ENCODE results near the gene IL16.

IL16 gene

GRCh38 chr15:81314378-81314777 lies 117.7 kb downstream of the IL16 start:
- Histone ChIP-seq H3K4me3 (ENCODE audit: low read depth in 1 of 5, low read length in 5 of 5) (no peak overlapping the region), H3K9me3 (ENCODE audit: control insufficient read depth in 5 of 5, low read length in 5 of 5) (no peaks in the 10 kb centered on the region), H3K9ac (ENCODE audit: low read length in 5 of 5) (no peak overlapping the region), H3K27me3 (ENCODE audit: control insufficient read depth in 5 of 5, insufficient read depth in 4 of 5, low read length in 5 of 5) (no peaks in the 10 kb centered on the region), H3K27ac (ENCODE audit: low read depth, low read length) (no peak overlapping the region), H3K36me3 (ENCODE audit: control insufficient read depth in 5 of 5, insufficient read depth in 5 of 5, low read length in 5 of 5) (peaks cover 0 to 47% (median 31%) of the 10 kb centered on the region in 5 donors), H3K4me1 (ENCODE audit: control insufficient read depth in 5 of 5, insufficient read depth in 5 of 5, low read length in 5 of 5) (peaks cover 5 to 27% (median 23%) of the 10 kb centered on the region in 5 donors)

DNA sequence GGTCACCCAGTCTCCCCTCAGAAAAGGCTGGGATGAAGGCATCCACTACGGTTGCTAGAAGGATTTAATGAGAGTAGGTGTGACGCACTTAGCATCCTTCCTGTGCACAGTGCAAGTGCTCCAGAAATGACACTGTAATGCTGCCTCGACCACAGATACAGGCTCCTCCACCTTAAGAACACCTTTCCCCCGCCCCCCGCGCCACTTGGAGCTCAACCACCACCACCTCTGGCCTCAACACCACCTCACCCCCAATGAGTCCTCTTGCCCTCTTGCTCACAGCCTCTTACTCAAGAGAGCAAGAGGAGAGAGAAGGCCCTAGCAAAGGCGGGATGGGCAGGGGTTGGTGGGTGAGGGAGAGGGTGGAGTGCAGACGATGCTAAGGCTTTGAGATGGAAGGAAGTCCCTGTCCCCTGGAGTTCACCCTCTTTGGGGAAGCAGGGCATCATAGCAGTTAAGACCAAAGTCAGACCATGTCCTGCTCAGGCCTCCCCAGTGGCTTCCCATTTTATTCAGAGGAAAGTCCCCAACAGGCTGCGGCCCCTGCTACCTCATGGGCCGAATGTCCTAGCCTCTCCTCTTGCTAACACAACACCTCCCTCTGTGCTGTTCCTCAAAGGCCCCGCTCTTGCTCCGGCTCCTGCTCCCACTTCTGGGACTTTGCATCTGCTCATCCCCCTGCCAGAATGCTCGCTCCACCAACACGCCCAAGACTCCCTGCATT lies 118.9 kb downstream of the IL16 start:
- Histone ChIP-seq H3K9ac (ENCODE audit: low read length in 5 of 5) (no peak overlapping the region), H3K4me1 (ENCODE audit: control insufficient read depth in 5 of 5, insufficient read depth in 5 of 5, low read length in 5 of 5) (peaks cover 5 to 27% (median 23%) of the 10 kb centered on the region in 5 donors), H3K27me3 (ENCODE audit: control insufficient read depth in 5 of 5, insufficient read depth in 4 of 5, low read length in 5 of 5) (no peaks in the 10 kb centered on the region), H3K36me3 (ENCODE audit: control insufficient read depth in 5 of 5, insufficient read depth in 5 of 5, low read length in 5 of 5) (peaks cover 0 to 45% (median 30%) of the 10 kb centered on the region in 5 donors), H3K27ac (ENCODE audit: low read depth, low read length) (no peak overlapping the region), H3K9me3 (ENCODE audit: control insufficient read depth in 5 of 5, low read length in 5 of 5) (no peaks in the 10 kb centered on the region), H3K4me3 (ENCODE audit: low read depth in 1 of 5, low read length in 5 of 5) (no peak overlapping the region)

DNA sequence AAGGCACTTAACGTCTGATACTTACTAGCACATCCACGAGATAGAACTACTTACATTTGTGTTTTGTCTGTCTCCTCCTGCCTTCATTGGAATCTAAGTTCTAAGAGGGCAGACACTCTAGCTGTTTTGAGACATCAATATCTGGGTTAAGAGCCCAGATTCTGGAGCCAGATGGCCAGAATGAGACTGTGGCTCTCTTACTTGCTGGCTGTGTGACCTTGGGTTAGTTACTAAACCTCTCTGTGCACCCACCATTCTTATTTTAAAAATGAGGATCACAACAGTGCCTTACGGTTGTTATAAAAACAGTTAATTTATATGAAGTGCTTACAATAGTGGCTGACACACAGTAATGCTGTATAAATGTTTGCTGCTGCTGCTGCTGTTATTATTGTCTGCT lies 119.6 kb downstream of the IL16 start:
- H3K9ac ChIP-seq (ENCODE audit: low read length in 5 of 5): no peak overlapping the region
- H3K4me3 ChIP-seq (ENCODE audit: low read depth in 1 of 5, low read length in 5 of 5): no peak overlapping the region
- no peak overlapping the region for H3K27ac ChIP-seq (ENCODE audit: low read depth, low read length)
- H3K4me1 ChIP-seq (ENCODE audit: control insufficient read depth in 5 of 5, insufficient read depth in 5 of 5, low read length in 5 of 5): peaks cover 5 to 22% (median 20%) of the 10 kb centered on the region in 5 donors
- H3K27me3 ChIP-seq (ENCODE audit: control insufficient read depth in 5 of 5, insufficient read depth in 4 of 5, low read length in 5 of 5): no peaks in the 10 kb centered on the region
- H3K36me3 ChIP-seq (ENCODE audit: control insufficient read depth in 5 of 5, insufficient read depth in 5 of 5, low read length in 5 of 5): peaks cover 0 to 45% (median 33%) of the 10 kb centered on the region in 5 donors
- H3K9me3 ChIP-seq (ENCODE audit: control insufficient read depth in 5 of 5, low read length in 5 of 5): no peaks in the 10 kb centered on the region

DNA sequence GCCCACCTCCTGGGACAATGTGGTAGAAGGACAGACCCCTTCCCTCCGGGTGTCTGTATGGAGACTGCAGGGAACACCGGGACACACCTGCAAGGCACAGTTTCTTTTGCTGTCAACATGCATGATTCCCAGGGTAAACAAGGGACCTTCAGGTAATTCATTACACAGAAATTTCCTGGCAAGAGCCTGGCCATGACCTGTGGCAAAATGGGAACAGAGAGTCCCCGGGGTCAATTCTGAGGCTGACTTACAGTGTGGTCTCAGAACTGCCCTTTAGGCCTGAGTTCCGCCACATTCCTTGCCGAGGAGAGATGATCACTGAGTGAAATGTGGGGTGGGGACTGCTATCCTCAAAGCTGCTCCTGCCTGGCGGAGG lies 121.0 kb downstream of the IL16 start:
- no peaks in the 10 kb centered on the region for H3K27me3 ChIP-seq (ENCODE audit: control insufficient read depth in 5 of 5, insufficient read depth in 4 of 5, low read length in 5 of 5)
- peaks cover 5 to 18% (median 11%) of the 10 kb centered on the region in 5 donors for H3K4me1 ChIP-seq (ENCODE audit: control insufficient read depth in 5 of 5, insufficient read depth in 5 of 5, low read length in 5 of 5)
- no peak overlapping the region for H3K27ac ChIP-seq (ENCODE audit: low read depth, low read length)
- H3K9ac ChIP-seq (ENCODE audit: low read length in 5 of 5): no peak overlapping the region
- no peaks in the 10 kb centered on the region for H3K9me3 ChIP-seq (ENCODE audit: control insufficient read depth in 5 of 5, low read length in 5 of 5)
- peaks cover 0 to 49% (median 33%) of the 10 kb centered on the region in 5 donors for H3K36me3 ChIP-seq (ENCODE audit: control insufficient read depth in 5 of 5, insufficient read depth in 5 of 5, low read length in 5 of 5)
- H3K4me3 ChIP-seq (ENCODE audit: low read depth in 1 of 5, low read length in 5 of 5): no peak overlapping the region

GRCh38 chr15:81321667-81322066 lies 125.0 kb downstream of the IL16 start:
- H3K36me3 ChIP-seq (ENCODE audit: control insufficient read depth in 5 of 5, insufficient read depth in 5 of 5, low read length in 5 of 5): peaks cover 0 to 38% (median 30%) of the 10 kb centered on the region in 5 donors
- H3K4me1 ChIP-seq (ENCODE audit: control insufficient read depth in 5 of 5, insufficient read depth in 5 of 5, low read length in 5 of 5): peaks cover 0 to 27% (median 17%) of the 10 kb centered on the region in 5 donors
- no peak overlapping the region for H3K4me3 ChIP-seq (ENCODE audit: low read depth in 1 of 5, low read length in 5 of 5)
- no peaks in the 10 kb centered on the region for H3K9me3 ChIP-seq (ENCODE audit: control insufficient read depth in 5 of 5, low read length in 5 of 5)
- H3K27ac ChIP-seq (ENCODE audit: low read depth, low read length): no peak overlapping the region
- no peaks in the 10 kb centered on the region for H3K27me3 ChIP-seq (ENCODE audit: control insufficient read depth in 5 of 5, insufficient read depth in 4 of 5, low read length in 5 of 5)
- H3K9ac ChIP-seq (ENCODE audit: low read length in 5 of 5): no peak overlapping the region

DNA sequence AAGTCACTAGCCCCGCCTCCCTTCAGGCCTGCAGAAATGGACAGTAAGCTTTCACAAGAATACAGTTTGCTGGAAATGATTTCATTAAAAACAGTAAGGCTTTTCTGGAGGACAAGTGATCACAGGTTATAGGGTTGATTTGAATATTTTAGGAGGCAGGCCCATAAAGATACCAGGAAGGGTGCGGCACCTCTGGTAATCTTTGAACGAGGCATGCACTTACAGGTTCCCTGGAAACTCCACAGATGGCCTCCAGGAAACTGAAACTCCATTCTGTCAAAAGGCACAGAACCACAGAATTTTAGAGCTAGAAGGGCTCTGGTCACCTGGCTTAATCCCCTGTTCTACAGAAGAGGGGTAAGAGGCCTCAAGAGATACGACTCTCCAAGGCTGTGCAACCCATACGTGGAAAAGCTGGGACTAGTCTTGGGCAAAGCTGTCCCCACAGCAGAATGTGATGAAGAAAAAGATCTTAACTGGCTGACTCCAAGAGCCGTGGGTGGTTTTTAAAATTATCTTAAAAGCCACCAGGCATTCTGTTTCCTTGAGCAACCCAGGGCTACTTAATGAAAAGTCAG lies 126.1 kb downstream of the IL16 start:
- no peak overlapping the region for H3K27ac ChIP-seq (ENCODE audit: low read depth, low read length)
- H3K27me3 ChIP-seq (ENCODE audit: control insufficient read depth in 5 of 5, insufficient read depth in 4 of 5, low read length in 5 of 5): no peaks in the 10 kb centered on the region
- no peaks in the 10 kb centered on the region for H3K9me3 ChIP-seq (ENCODE audit: control insufficient read depth in 5 of 5, low read length in 5 of 5)
- peak overlapping the region in 2 of 5 donors; percentile 32 to 87 for H3K4me3 ChIP-seq (ENCODE audit: low read depth in 1 of 5, low read length in 5 of 5)
- peaks cover 0 to 27% (median 17%) of the 10 kb centered on the region in 5 donors for H3K4me1 ChIP-seq (ENCODE audit: control insufficient read depth in 5 of 5, insufficient read depth in 5 of 5, low read length in 5 of 5)
- peak overlapping the region in 1 of 5 donors; percentile 24 for H3K9ac ChIP-seq (ENCODE audit: low read length in 5 of 5)
- H3K36me3 ChIP-seq (ENCODE audit: control insufficient read depth in 5 of 5, insufficient read depth in 5 of 5, low read length in 5 of 5): peaks cover 0 to 30% (median 24%) of the 10 kb centered on the region in 5 donors

GRCh38 chr15:81323559-81323943 lies 126.9 kb downstream of the IL16 start:
- H3K9me3 ChIP-seq (ENCODE audit: control insufficient read depth in 5 of 5, low read length in 5 of 5): no peaks in the 10 kb centered on the region
- peaks cover 0 to 27% (median 17%) of the 10 kb centered on the region in 5 donors for H3K4me1 ChIP-seq (ENCODE audit: control insufficient read depth in 5 of 5, insufficient read depth in 5 of 5, low read length in 5 of 5)
- H3K36me3 ChIP-seq (ENCODE audit: control insufficient read depth in 5 of 5, insufficient read depth in 5 of 5, low read length in 5 of 5): peaks cover 0 to 23% (median 16%) of the 10 kb centered on the region in 5 donors
- peak overlapping the region in 4 of 5 donors; percentile 65 to 84 (median 74) for H3K9ac ChIP-seq (ENCODE audit: low read length in 5 of 5)
- peak overlapping the region; percentile 66 to 88 (median 86) for H3K4me3 ChIP-seq (ENCODE audit: low read depth in 1 of 5, low read length in 5 of 5)
- H3K27ac ChIP-seq (ENCODE audit: low read depth, low read length): no peak overlapping the region
- no peaks in the 10 kb centered on the region for H3K27me3 ChIP-seq (ENCODE audit: control insufficient read depth in 5 of 5, insufficient read depth in 4 of 5, low read length in 5 of 5)

DNA sequence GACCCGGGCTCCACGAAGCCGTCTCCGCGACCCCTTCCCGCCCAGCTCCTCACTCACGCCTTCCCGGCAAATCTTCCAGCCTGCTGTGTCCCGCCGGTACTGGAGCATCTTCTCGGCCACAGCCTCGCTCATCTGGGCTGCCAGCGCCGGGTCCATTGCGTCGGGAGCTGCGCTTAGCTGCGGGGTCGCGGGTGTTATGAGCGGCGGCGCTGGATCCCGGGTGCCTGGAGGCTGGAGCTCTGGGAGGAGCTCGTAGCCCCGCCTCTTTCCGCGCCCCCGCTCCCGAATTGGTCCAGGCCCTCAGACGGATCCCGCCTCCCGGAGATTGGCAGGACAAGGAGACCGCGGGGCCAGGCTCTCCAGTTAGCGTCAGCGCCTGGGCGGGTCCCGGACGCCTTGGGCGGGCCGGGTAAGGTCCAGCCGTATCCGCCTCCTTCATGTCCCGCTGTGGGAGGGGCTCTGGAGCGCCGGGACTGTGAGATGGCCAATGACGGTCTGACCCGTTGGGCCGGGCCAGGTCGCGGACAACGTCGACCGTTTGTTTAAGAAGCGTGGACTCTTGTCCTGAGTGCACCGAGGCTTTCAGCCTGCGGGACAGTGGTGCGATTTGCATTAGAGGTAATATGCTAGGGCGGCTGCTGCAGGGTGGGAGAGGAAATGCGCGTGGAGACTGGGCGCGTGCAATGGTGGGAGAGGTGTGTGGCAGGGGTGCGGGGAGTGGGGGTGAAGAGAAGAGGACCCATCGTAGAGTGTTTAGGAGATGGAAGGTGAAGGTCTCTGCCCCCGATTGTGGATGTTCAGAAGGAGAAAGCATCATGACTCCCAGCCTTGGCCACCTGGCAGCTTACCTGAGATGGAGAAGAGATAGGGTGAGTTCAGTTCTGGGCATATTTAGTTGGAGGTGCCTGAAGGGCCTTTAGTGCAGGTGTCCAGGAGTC lies 127.5 kb downstream of the IL16 start, which contains the start of gene STARD5:
Gene STARD5, minus strand, starts transcription at position 198 of the 938 bp plus-strand sequence. Its CDS starts 42 bp downstream, at position 156.
- Histone ChIP-seq H3K27me3 (ENCODE audit: control insufficient read depth in 5 of 5, insufficient read depth in 4 of 5, low read length in 5 of 5) (no peaks in the 10 kb centered on the region), H3K4me3 (ENCODE audit: low read depth in 1 of 5, low read length in 5 of 5) (peak within 1 kb of the TSS; percentile 68 to 88 (median 86)), H3K9ac (ENCODE audit: low read length in 5 of 5) (peak within 1 kb of the TSS in 4 of 5 donors; percentile 65 to 84 (median 74)), H3K4me1 (ENCODE audit: control insufficient read depth in 5 of 5, insufficient read depth in 5 of 5, low read length in 5 of 5) (peaks cover 0 to 27% (median 17%) of the 10 kb centered on the region in 5 donors), H3K27ac (ENCODE audit: low read depth, low read length) (no peak within 1 kb of the TSS), H3K9me3 (ENCODE audit: control insufficient read depth in 5 of 5, low read length in 5 of 5) (no peaks in the 10 kb centered on the region), H3K36me3 (ENCODE audit: control insufficient read depth in 5 of 5, insufficient read depth in 5 of 5, low read length in 5 of 5) (peaks cover 0 to 16% (median 10%) of the 10 kb centered on the region in 5 donors)

DNA sequence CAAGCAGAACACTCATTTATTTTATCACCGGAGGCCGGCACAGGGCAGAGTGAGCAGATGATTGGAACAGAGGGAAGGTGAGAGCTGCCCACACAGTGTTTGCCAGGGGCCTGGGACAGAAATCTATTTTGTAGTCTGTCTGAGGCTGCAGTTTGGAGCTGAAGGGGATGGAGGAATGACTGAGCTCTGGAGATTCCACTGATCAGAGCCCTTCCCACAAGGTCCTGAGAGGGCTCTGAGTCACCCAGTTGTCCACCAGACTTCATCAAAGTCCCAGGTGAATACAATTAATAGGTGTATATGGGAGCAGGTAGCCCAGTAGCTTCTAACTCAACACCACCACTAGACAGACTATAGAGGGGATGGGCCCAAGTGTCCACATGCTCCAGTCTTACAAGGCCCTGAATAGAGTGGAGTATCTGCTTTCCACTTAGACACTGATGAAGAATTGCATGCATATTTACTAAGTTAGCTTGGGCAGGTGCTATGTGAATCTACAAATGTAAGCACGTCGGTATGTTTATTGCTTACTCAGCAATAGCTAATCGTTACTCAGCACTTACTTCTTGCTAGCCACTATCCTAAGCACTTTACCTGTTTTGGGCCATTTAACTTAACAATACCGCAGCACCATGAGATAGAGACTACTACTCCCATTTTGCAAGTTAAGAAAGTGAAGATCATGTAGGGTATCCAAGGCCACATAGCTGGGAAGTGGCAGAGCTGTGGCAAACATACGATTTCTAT lies 130.0 kb downstream of the IL16 start:
- peaks cover 0 to 27% (median 17%) of the 10 kb centered on the region in 5 donors for H3K4me1 ChIP-seq (ENCODE audit: control insufficient read depth in 5 of 5, insufficient read depth in 5 of 5, low read length in 5 of 5)
- peaks cover 0 to 5% (median 0%) of the 10 kb centered on the region in 5 donors for H3K36me3 ChIP-seq (ENCODE audit: control insufficient read depth in 5 of 5, insufficient read depth in 5 of 5, low read length in 5 of 5)
- no peak overlapping the region for H3K27ac ChIP-seq (ENCODE audit: low read depth, low read length)
- H3K27me3 ChIP-seq (ENCODE audit: control insufficient read depth in 5 of 5, insufficient read depth in 4 of 5, low read length in 5 of 5): peaks cover 0 to under 1% (median 0%) of the 10 kb centered on the region in 5 donors
- no peak overlapping the region for H3K9ac ChIP-seq (ENCODE audit: low read length in 5 of 5)
- H3K4me3 ChIP-seq (ENCODE audit: low read depth in 1 of 5, low read length in 5 of 5): no peak overlapping the region
- no peaks in the 10 kb centered on the region for H3K9me3 ChIP-seq (ENCODE audit: control insufficient read depth in 5 of 5, low read length in 5 of 5)
